Measurements from ENCODE around the gene SCO2.

SCO2 gene, protein sequence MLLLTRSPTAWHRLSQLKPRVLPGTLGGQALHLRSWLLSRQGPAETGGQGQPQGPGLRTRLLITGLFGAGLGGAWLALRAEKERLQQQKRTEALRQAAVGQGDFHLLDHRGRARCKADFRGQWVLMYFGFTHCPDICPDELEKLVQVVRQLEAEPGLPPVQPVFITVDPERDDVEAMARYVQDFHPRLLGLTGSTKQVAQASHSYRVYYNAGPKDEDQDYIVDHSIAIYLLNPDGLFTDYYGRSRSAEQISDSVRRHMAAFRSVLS

GRCh38 chr22:50525104-50525857 lies at the start of gene SCO2:
TSS of gene SCO2 (minus strand) at chr22:50525598. CDS start at chr22:50524411, 1,187 bp downstream.
- peak; percentile 87 for DNase-seq (ENCODE audit: low read depth, low spot score)

DNA sequence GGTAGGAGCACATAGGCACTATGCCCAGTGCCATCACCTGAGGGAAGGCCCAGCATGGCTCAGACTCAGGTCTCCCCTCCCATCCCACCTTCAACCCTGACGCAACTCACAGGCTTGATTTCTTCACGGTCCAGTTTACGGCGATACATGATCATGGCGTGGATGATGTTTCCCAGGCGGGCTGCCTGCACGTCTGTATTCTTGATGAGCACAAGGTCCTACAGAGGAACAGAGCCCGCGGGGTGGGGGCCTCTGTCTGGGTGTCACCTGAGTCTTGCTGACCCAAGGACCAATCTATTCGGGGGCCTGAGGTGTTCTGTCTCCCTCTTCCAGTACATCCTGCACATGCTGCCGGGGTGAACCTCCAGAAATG lies 49.0 kb upstream of the SCO2 start:
- DNase-seq (ENCODE audit: low read depth, low spot score): no peak
- H3K27ac ChIP-seq: no peak overlapping the region

More at GRCh38 chr22:50525104-50525857, at the start of gene SCO2:
- H3K27ac ChIP-seq: peak within 1 kb of the TSS; percentile 77

DNA sequence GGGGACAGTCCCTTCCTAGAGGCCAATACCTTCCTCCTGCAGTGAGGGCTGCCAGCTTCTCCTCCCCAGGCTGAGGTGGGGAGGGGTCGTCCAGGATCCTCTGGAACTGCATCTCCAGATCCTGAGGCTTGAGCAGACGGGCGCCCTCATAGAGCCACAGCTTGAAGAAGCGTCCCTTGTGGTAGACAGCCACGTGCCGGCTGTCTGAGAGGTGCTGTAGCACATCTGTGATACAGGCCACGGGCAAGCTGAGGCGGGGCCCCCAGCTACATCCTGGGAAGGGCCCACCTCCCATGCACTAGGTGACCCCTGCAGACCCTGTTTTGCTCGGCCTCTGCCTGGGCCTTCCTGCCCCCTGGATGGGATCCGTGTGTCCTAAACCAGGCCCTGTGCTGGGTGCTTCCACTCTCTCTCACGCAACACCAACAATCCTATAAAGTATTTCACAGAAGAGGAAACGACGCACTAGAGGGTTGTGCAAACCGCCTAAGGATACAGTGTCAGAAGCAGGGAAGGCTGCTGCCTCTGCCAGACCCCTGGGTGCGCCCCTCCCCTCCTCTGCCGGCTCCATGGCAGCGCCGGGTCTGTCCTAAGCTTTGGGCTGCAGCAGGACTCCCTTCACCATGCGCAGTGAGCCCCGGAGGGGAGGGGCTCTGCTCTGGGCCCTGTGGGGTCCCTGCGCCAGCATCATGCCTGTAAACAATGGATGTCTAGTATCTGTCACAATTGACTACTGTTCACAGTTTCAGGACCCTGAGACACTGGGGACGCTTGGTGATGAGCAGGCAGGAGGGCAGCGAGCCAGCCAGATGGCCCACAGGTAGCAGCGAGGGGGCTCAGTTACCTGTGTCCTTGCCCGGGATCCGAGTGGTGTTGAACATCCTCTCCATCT lies 48.3 kb upstream of the SCO2 start:
- no peak overlapping the region for H3K27ac ChIP-seq
- DNase-seq (ENCODE audit: low read depth, low spot score): no peak

DNA sequence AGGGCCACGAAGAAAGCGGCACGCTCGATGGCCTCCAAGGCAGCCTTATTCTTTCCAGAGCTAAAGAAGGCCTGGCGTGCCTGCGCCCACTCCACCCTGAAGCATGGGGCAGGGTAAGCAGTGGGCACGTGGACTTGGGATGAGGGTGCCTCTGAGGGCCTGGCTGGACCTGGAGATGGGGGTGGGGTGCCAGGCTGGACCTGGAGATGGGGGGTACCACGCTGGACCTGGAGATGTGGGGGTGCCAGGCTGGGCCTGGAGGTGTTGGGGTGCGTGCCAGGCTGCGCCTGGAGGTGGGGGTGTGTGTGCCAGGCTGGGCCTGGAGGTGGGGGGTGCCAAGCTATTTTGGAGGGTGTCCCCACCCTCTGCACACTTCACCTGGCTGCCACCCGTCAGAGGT lies 47.6 kb upstream of the SCO2 start:
- H3K27ac ChIP-seq: no peak overlapping the region
- DNase-seq (ENCODE audit: low read depth, low spot score): no peak

- no peak for DNase-seq (ENCODE audit: low read depth, low spot score)
- no peak overlapping the region for H3K27ac ChIP-seq
These were observed 46.1 kb upstream of the SCO2 start for GRCh38 chr22:50571264-50572175.

DNA sequence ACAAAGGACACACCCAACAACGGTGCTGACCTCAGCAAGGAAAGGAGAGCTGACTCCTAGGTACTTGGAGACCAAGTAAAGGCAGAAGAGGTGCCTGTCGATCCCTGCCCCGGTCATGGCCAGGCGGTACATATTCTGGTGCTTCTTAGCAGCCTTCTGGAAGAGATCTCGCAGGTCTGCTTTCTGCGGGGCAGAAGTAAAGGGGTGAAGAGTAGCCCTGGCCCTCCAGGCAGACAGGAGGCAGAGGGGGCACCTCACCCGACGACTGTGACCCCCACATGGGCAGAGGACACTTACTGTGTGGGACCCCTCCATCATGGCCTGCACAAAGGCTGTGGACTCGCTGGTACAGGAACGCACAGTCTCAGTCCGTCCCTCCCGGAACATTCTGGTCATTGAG lies 45.5 kb upstream of the SCO2 start:
- no peak for DNase-seq (ENCODE audit: low read depth, low spot score)

DNA sequence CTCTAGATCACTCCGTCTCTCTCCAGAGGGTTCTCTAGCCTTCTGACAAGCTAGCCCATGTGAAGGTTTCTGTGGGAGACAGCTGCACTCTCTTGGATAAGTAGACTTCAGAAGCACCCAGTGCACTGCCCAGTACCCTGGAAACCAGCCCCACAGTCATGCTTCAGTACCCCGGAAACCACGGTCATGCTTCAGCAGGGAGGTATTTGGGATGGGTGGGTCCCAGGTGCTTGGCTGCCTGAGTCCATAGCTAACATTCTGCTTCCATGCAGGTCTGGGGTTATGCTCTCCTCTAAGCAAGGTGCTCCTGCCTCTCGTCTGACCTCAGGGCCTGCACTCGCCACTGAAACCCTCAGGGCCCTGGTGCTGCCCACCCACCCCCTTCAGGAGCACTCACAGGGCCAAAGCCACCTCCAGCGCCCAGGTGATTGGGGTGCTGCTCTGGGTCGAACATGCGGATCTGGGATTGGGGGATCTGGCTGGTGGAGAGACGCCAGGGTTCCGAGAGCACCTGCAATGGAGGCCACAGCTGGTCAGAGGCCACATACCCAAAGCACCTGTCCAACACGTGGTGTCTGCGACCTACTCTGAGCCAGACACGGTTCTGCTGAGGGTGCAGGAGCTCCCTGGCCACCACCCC lies 44.6 kb upstream of the SCO2 start:
- no peak overlapping the region for H3K27ac ChIP-seq
- no peak for DNase-seq (ENCODE audit: low read depth, low spot score)

More for the DNA sequence above, 45.5 kb upstream of the SCO2 start:
- no peak overlapping the region for H3K27ac ChIP-seq

DNA sequence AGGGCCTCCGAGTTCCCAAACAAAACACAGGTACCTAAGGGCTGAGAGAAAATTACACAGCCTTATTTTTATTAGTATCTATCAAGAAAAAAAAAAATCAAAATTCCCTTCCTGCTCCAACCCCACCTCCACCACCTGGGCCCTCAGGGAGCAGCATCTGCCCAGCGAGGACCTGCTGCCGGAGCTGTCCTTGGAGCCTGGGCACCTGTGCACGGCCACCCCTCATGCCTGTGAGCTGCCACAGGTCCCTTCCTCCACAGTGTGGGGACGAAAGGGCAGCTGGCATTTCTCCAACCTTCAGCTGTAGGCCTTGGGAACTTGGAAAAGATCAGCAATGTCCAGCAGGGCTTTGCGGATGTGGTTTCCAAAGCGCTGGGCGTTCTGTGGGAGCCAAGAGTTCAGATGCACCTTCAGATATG lies 43.7 kb upstream of the SCO2 start:
- H3K27ac ChIP-seq: no peak overlapping the region
- no peak for DNase-seq (ENCODE audit: low read depth, low spot score)

DNA sequence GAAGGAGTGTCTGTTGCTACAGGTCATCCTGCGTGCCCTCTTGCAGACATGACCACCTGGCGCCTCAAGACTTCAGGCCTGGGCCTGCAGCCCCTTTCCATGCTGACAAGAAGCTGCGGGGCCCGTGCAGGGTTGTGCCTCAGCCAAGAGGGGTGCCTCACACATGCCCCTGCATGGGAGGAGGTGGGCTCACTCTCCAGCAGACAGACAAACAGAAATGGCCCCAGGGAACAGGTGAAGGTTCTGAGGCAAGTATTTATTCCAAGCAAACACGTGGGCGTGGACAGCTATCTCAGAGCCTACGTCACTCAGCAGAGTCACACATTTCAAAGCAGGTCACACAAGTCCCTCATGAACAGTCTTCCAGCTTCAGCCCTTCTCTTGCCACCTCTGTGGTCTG lies 43.2 kb upstream of the SCO2 start:
- DNase-seq (ENCODE audit: low read depth, low spot score): no peak
- H3K27ac ChIP-seq: no peak overlapping the region

DNA sequence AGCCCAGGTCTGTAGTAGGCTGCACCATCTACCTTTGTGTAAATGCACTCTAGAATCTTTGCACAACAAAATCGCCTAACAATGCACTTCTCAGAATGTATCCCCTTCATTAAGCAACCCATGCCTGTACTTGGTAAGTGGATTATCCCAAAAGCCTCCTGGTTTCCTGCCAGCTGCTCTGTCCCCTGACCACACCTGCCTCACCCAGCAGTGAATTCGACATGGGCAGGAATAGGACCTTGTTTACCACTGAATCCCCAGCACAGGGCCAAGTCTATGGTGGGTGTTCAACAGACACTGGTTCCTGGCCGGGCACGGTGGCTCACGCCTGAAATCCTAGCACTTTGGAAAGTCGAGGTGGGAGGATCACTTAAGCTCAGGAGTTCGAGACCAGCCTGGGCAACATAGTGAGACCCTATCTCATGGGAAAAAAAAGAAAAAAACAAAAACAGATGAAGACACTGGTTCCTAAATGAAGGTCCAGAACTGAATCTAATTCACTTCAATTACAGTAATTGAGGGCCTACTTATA lies 42.4 kb upstream of the SCO2 start:
- no peak overlapping the region for H3K27ac ChIP-seq
- DNase-seq (ENCODE audit: low read depth, low spot score): no peak

DNA sequence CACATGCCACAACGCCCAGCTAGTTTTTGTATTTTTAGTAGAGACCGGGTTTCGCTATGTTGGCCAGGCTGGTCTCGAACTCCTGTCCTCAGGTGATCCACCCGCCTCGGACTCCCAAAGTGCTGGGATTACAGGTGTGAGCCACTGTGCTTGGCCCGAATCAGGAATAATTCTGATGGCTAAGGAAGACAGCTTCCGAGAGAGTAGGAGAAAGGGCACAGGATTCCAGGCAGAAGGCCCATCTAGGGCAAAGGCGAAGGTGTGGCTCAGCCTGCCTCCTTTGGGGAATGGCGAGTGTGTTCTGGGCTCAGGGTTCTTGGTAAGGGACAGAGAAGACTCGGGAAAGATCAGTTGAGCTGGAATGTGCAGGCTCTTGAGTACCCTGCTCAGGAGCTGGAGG lies 38.9 kb upstream of the SCO2 start:
- no peak for DNase-seq (ENCODE audit: low read depth, low spot score)
- no peak overlapping the region for H3K27ac ChIP-seq

DNA sequence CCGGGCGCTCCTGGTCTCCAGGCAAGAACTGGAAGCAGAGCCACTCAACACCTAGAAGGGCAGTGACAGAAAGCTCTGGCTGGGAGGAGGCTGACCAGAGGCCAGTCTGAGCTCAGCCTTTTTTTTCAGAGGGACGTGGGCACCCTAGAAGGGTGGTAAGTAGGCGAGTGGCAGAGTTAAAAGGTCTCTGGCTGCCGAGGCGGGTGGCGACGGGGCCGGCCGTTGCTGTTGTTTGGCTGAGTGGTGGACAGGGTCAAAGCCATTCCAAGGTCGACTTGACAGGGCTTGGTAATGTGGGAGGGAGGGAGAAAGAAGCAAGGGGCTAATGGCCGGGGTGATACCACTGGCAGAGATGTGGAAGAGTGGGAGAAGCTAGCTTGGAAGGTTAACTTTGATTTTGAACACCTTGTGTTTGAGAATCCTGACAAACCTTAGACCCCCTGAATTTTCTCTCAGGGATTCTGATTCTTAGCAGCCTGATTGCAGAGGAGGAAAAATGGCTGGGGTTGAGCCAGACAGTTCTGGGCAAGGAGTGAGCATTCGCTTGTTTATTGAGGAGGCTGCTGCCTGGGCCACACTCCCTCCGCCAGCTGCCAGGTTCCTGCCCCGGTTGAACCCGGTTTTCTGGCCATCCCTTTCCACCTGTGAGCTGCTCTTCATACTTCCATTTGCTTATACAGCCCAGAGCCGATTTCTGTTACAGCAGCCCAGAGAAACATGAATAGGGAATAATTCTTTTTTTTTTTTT lies 38.2 kb upstream of the SCO2 start:
- DNase-seq (ENCODE audit: low read depth, low spot score): no peak
- H3K27ac ChIP-seq: peak overlapping the region; percentile 47

GRCh38 chr22:50562523-50563412 lies 37.4 kb upstream of the SCO2 start, which contains the start of gene SYCE3:
TSS of gene SYCE3 (minus strand) at chr22:50562919. CDS start at chr22:50556405, 6,514 bp downstream.
- DNase-seq (ENCODE audit: low read depth, low spot score): peak; percentile 49
- H3K27ac ChIP-seq: peak within 1 kb of the TSS; percentile 47

DNA sequence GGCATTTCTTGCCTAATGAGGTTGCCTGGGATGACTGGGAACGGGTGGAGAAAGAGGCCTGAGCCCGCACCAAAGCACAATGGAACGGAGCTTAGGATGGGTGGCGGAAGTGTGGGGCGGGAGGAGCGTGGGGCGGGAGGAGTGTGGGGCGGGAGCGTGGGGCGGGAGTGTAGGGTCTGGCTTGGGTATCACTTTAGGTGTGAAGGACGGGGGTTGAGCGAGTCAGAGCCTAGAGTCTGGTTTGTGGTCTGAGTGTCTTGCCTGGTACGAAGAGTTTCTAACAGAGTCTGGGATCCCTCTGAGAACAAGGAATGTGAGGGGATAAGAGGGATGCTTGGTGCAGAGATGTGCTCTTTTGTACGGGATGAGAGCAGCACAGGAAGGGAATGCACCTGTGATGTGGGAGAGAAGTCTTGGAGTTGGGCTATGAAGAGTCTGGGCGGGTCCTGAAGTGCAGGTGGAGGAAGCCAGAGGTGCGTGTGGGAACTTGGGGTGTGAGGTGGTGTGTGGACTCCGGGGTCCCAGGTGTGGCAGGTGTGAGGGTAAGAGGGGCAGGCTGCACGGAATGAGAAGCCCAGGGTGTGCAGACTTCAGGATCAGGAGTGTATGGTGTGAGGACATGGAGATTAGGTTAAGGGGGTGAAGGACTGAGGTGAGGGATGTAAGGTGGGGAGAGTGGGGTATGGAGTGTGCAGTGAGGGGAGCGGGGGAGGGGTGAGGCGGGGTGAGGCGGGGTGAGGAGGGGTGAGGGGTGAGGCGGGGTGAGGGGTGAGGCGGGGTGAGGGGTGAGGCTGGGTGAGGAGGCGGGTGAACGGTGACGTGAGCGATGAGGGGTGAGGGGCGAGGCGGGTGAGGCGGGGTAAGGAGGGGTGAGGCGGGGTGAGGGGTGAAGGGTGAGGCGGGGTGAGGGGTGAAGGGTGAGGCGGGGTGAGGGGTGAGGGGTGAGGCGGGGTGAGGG lies 36.3 kb upstream of the SCO2 start:
- DNase-seq (ENCODE audit: low read depth, low spot score): no peak
- no peak overlapping the region for H3K27ac ChIP-seq

DNA sequence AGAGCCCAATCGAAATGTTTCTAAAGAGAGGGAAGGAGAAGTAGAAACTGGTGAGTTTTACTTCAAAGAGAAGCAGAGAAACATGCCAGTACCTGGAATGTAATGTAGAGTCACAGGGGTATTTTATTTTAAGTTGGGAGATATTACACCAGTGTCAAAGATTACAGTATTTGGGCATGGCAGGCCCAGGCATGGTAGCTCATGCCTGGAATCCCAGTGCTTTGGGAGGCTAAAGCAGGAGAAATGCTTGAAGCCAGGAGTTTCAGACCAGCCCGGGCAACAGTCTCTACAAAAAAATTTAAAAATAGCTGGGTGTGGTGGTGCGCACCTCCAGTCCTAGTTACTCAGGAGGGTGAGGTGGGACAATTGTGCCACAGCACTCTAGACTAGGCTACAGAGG lies 34.6 kb upstream of the SCO2 start:
- DNase-seq (ENCODE audit: low read depth, low spot score): no peak
- H3K27ac ChIP-seq: peak overlapping the region; percentile 46

DNA sequence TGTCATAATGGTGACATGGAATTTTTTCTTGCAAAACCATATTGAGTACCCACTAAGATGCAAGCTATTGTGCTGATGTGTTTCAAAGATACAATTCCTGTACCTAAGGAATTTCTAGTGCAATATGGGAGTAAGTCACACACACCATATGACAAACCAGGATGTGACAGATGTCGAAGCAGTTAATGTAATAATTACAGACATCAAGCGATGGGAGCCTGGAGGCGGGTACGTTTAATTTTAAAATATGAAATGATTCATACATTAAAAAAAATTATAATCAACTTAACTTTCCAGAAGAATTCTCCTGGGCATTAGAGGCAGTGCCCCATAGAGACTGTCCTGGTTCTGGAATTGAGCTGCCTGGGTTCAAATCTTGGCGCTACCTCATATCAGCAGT lies 31.3 kb upstream of the SCO2 start:
- DNase-seq (ENCODE audit: low read depth, low spot score): no peak
- no peak overlapping the region for H3K27ac ChIP-seq

All from epithelial cell of prostate (primary cell).